GM23338 (cell line): ENCODE measurements around the gene BRAF. TPM values are rescaled to one million over a fixed set of nuclear protein-coding genes. Genes with fewer than 3 reads are reported as not detected.

Experiments
- ATAC-seq: fragments of 200-7000 bp; cut with Tn5 transposase; 3 replicates; pipeline ENCODE4 v1.9.1; 2020
- DNase-seq: peaks from one replicate; pipeline ENCODE4 v3.0.0-alpha.2; 2015; ENCODE audit warnings: low spot score
- H2AFZ ChIP-seq: fragments of 200-600 bp; sonication (generic); 2 replicates; pipeline ENCODE4 v1.8.0; 2016; ENCODE audit warnings: antibody characterized with exemption, mild to moderate bottlenecking, moderate library complexity
- H3F3A ChIP-seq: fragments of 200-600 bp; sonication (generic); replicated peaks from 2 replicates; pipeline ENCODE4 v1.8.0; 2017; ENCODE audit warnings: antibody characterized with exemption, mixed run types, low read depth
- H3K27ac ChIP-seq: fragments of 200-600 bp; sonication (generic); 2 replicates; pipeline ENCODE4 v1.6.1; 2016; ENCODE audit warnings: low read depth
- H3K27me3 ChIP-seq: fragments of 200-600 bp; sonication (generic); 2 replicates; pipeline ENCODE4 v1.8.0; 2016; ENCODE audit warnings: mild to moderate bottlenecking, mixed run types, moderate library complexity; ENCODE audit not compliant: insufficient read depth
- H3K36me3 ChIP-seq: fragments of 200-600 bp; sonication (generic); 2 replicates; pipeline ENCODE4 v1.8.0; 2016; ENCODE audit warnings: mild to moderate bottlenecking; ENCODE audit not compliant: insufficient read depth
- H3K4me1 ChIP-seq: fragments of 200-600 bp; sonication (generic); 2 replicates; pipeline ENCODE4 v1.8.0; 2016; ENCODE audit warnings: mild to moderate bottlenecking, moderate library complexity; ENCODE audit not compliant: insufficient read depth
- H3K4me2 ChIP-seq: fragments of 200-600 bp; sonication (generic); 2 replicates; pipeline ENCODE4 v1.7.1; 2017; ENCODE audit warnings: mixed run types
- H3K4me3 ChIP-seq: fragments of 200-600 bp; sonication (generic); 2 replicates; pipeline ENCODE4 v1.6.1; 2016; ENCODE audit warnings: mixed run types
- H3K79me2 ChIP-seq: fragments of 200-600 bp; sonication (generic); replicated peaks from 2 replicates; pipeline ENCODE4 v1.8.0; 2017; ENCODE audit warnings: mild to moderate bottlenecking; ENCODE audit not compliant: insufficient read depth
- H3K9me2 ChIP-seq: fragments of 200-600 bp; sonication (generic); 2 replicates; pipeline ENCODE4 v1.8.0; 2017; ENCODE audit not compliant: insufficient read depth
- H4K20me1 ChIP-seq: fragments of 200-600 bp; sonication (generic); replicated peaks from 2 replicates; pipeline ENCODE4 v1.8.0; 2017; ENCODE audit warnings: mild to moderate bottlenecking; ENCODE audit not compliant: insufficient read depth
- H3K27ac Mint-ChIP-seq: 2 replicates; pipeline ENCODE4 v1.8.0; 2020; ENCODE audit warnings: inconsistent platforms, mild to moderate bottlenecking, moderate library complexity, mixed read lengths
- H3K27me3 Mint-ChIP-seq: 3 replicates; pipeline ENCODE4 v1.8.0; 2022; ENCODE audit warnings: low read depth, mild to moderate bottlenecking, moderate library complexity, mixed read lengths, inconsistent platforms; ENCODE audit not compliant: insufficient read depth, poor library complexity
- H3K36me3 Mint-ChIP-seq: 3 replicates; pipeline ENCODE4 v1.8.0; 2021; ENCODE audit warnings: low read depth, mild to moderate bottlenecking, inconsistent platforms, moderate library complexity, mixed read lengths
- H3K4me1 Mint-ChIP-seq: 3 replicates; pipeline ENCODE4 v1.8.0; 2020; ENCODE audit warnings: mild to moderate bottlenecking, inconsistent platforms, mixed read lengths
- H3K4me3 Mint-ChIP-seq: 3 replicates; pipeline ENCODE4 v1.8.0; 2021; ENCODE audit warnings: moderate library complexity, mild to moderate bottlenecking, inconsistent platforms, mixed read lengths
- H3K9me3 Mint-ChIP-seq: 3 replicates; pipeline ENCODE4 v1.8.0; 2020; ENCODE audit warnings: moderate library complexity, mild to moderate bottlenecking, inconsistent platforms, mixed read lengths
- EZH2phosphoT487 ChIP-seq: fragments of 200-600 bp; sonication (generic); IDR thresholded peaks from one replicate; pipeline ENCODE4 v1.8.1; 2018; ENCODE audit warnings: antibody characterized with exemption; ENCODE audit not compliant: unreplicated experiment
- JUNB ChIP-seq: IDR thresholded peaks from one replicate; pipeline ENCODE4 v1.6.1; 2016; ENCODE audit warnings: antibody characterized with exemption; ENCODE audit not compliant: unreplicated experiment
- ZNF462 ChIP-seq: fragments of 250-450 bp; sonication (Bioruptor Pico); IDR thresholded peaks from 2 replicates; pipeline ENCODE4 v1.5.0; 2020; ENCODE audit warnings: mild to moderate bottlenecking, moderate library complexity
- polyA plus RNA-seq: library from polyadenylated mRNA; unstranded; fragments of >200 nt; fragmentation: Nextera tagmentation; extraction: Ambion mirVana; gene quantifications from 2 replicates; pipeline ENCODE4 v1.2.1, GENCODE V29; 2016
- total RNA-seq: library from RNA; depleted of rRNA; stranded (reverse); fragments of >200 nt; shearing (Covaris generic); gene quantifications from 2 replicates; pipeline ENCODE4 v1.2.3, GENCODE V29; 2014
- TF ChIP-seq, protein P1 (sequence below): IDR thresholded peaks from 2 replicates; pipeline ENCODE4 v1.6.1; 2016; ENCODE audit warnings: antibody characterized with exemption

The BRAF gene
- total and polyA plus RNA-seq, 2 experiments from 2014 or later, result 14.6 to 36.8 TPM

DNA sequence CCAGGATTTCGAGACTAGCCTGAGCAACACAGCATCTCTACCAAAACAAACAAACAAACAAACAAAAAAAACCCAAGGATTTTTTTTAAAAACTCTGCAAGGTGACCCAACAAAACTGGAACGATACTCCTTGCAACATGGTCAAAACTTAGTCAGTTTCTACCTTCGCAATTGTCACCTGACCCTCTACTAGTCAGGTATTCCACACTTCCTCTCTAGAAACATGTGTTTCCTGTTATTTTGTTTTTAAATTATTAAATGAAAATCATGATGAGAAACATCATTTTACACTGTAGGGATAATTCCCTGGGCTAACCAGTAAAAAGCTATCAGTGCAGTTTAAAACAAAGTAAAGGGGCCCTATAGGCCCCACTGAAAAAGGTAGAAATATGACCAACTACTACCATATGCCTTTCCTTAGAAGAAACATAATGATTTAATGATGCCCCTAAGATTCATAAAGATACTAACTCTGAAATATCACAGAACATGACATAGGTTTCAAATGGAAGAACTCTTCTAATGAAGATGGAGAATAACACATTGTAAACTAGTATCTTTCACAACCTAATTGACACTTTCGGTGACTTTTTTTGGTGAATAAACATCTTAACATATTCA is 8.7 kb downstream of the BRAF start:
- Histone ChIP-seq H3K9me2 (no peaks in the 10 kb centered on the region), H3K4me2 (no peak overlapping the region), H4K20me1 (peaks cover 70% of the 10 kb centered on the region), H3K36me3 (no peaks in the 10 kb centered on the region), H3K27me3 (peaks cover 26% of the 10 kb centered on the region), H3K4me1 (peaks cover 13% of the 10 kb centered on the region), H3K79me2 (peaks cover 100% of the 10 kb centered on the region), H3K4me3 (no peak overlapping the region), H3K27ac (no peak overlapping the region), H3F3A (no peaks in the 10 kb centered on the region), H2AFZ (no peak overlapping the region)
- Mint-ChIP-seq H3K4me1 (peaks cover 17% of the 10 kb centered on the region), H3K4me3 (no peak overlapping the region), H3K36me3 (peaks cover 8% of the 10 kb centered on the region; the same call in 2 of the 3 replicates), H3K27me3 (peaks cover 10% of the 10 kb centered on the region), H3K27ac (no peak overlapping the region), H3K9me3 (no peaks in the 10 kb centered on the region)
- no peak for DNase-seq
- TF ChIP-seq JUNB, result no peak
- TF ChIP-seq EZH2phosphoT487, result no peak
- TF ChIP-seq ZNF462 (CRISPR knock-in tag), result no peak
- TF ChIP-seq, protein P1, sequence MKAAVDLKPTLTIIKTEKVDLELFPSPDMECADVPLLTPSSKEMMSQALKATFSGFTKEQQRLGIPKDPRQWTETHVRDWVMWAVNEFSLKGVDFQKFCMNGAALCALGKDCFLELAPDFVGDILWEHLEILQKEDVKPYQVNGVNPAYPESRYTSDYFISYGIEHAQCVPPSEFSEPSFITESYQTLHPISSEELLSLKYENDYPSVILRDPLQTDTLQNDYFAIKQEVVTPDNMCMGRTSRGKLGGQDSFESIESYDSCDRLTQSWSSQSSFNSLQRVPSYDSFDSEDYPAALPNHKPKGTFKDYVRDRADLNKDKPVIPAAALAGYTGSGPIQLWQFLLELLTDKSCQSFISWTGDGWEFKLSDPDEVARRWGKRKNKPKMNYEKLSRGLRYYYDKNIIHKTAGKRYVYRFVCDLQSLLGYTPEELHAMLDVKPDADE, result no peak
- no peak for ATAC-seq
